Stimulated activated CD4-positive, alpha-beta T cell treated with anti-CD3 and anti-CD28 coated beads, Interleukin-15, amount 100 ng/mL, for 1 hour (primary cell): ENCODE results near the gene MLF2.

ENCODE experiments used
- DNase-seq, 2 donors: peaks; one replicate each; pipeline ENCODE4 v3.0.0-alpha.2; 2020; ENCODE audit warnings: low read depth in 1 of 2, low spot score in 1 of 2

MLF2 gene

GRCh38 chr12:6698352-6699046, 54.4 kb downstream of the MLF2 start:
- no peak for DNase-seq
